Measurements from ENCODE around the gene ZNF217.
A peak's percentile ranks its signal among the peaks of the same experiment; 100 is the strongest.
"Not testable (repeated sequence)": the region's sequence is repeated elsewhere in the genome, so short reads cannot be mapped to it uniquely, and the experiment has no call there.

Gene ZNF217

GRCh38 chr20:53593466-53594007 lies at the start of gene ZNF217:
TSS of gene ZNF217 (minus strand) at chr20:53593839. CDS start at chr20:53582826, 11,013 bp downstream.
- DNase-seq = peak; percentile 69

GRCh38 chr20:53643031-53643832 lies 49.6 kb upstream of the ZNF217 start:
- peak; percentile 60 for DNase-seq

- no peak for DNase-seq
These were observed 48.8 kb upstream of the ZNF217 start for GRCh38 chr20:53642196-53643030.

GRCh38 chr20:53639647-53640440 lies 46.2 kb upstream of the ZNF217 start:
- DNase-seq = no peak

GRCh38 chr20:53639128-53639527 lies 45.5 kb upstream of the ZNF217 start:
- DNase-seq = no peak

GRCh38 chr20:53637310-53637709 lies 43.7 kb upstream of the ZNF217 start:
- not testable (repeated sequence) for DNase-seq

GRCh38 chr20:53636540-53637097 lies 43.0 kb upstream of the ZNF217 start:
- no peak for DNase-seq

GRCh38 chr20:53635221-53635620 lies 41.6 kb upstream of the ZNF217 start:
- no peak for DNase-seq

GRCh38 chr20:53631909-53632662 lies 38.4 kb upstream of the ZNF217 start:
- no peak for DNase-seq

GRCh38 chr20:53629436-53629835 lies 35.8 kb upstream of the ZNF217 start:
- DNase-seq = no peak

- not testable (repeated sequence) for DNase-seq
These were observed 35.1 kb upstream of the ZNF217 start for GRCh38 chr20:53628758-53629157.

- no peak for DNase-seq
These were observed 34.4 kb upstream of the ZNF217 start for GRCh38 chr20:53628076-53628475.

- not testable (repeated sequence) for DNase-seq
These were observed 33.4 kb upstream of the ZNF217 start for GRCh38 chr20:53627001-53627400.

- DNase-seq = no peak
These were observed 32.9 kb upstream of the ZNF217 start for GRCh38 chr20:53626584-53626983.

- DNase-seq = no peak
These were observed 31.9 kb upstream of the ZNF217 start for GRCh38 chr20:53625311-53626129.

GRCh38 chr20:53624927-53625250 lies 31.2 kb upstream of the ZNF217 start:
- DNase-seq = not testable (repeated sequence)

GRCh38 chr20:53623454-53624211 lies 30.0 kb upstream of the ZNF217 start:
- peak; percentile 46 for DNase-seq

- no peak for DNase-seq
These were observed 29.5 kb upstream of the ZNF217 start for GRCh38 chr20:53623134-53623453.

GRCh38 chr20:53622247-53623133 lies 28.9 kb upstream of the ZNF217 start:
- no peak for DNase-seq

All from stimulated activated naive CD4-positive, alpha-beta T cell treated with Interleukin-2 at 50 U/mL for 16 hours (primary cell).